ENCODE measurements around the gene IGFLR1.

DNA sequence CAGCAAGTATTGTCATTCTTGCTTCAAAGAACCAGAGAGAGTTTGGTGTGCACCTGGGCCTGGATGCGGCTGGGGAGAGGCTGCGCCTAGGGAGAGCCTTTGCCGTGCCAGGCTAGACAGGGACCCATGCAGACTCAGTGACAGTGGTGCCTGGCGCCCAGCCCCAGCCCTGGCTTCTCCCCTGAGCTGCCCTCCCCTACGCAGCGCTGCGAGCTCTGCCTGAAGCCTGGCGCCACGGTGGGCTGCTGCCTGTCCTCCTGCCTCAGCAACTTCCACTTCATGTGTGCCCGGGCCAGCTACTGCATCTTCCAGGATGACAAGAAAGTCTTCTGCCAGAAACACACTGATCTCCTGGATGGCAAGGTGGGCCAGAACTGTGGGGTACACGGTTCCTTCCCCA lies 12.5 kb downstream of the IGFLR1 start:
- TF ChIP-seq CTCF (IDR thresholded peaks at IDR 0.05; ENCODE audit: low read length) (no peak), EZH2 (IDR thresholded peaks at IDR 0.05; ENCODE audit: borderline replicate concordance, low read length) (no peak)

Measured in OCI-LY1 (cell line).